T-helper 2 cell (primary cell): ENCODE measurements around the gene SPN.
A peak's percentile ranks its signal among the peaks of the same experiment; 100 is the strongest.
"Not testable (repeated sequence)": the region's sequence is repeated elsewhere in the genome, so short reads cannot be mapped to it uniquely, and the experiment has no call there.

Experiments
- DNase-seq, 5 experiments: peaks; one replicate each; pipeline versions ENCODE4 v3.0.0 to v3.0.0-alpha.2; 2012 to 2022

Gene SPN

DNA sequence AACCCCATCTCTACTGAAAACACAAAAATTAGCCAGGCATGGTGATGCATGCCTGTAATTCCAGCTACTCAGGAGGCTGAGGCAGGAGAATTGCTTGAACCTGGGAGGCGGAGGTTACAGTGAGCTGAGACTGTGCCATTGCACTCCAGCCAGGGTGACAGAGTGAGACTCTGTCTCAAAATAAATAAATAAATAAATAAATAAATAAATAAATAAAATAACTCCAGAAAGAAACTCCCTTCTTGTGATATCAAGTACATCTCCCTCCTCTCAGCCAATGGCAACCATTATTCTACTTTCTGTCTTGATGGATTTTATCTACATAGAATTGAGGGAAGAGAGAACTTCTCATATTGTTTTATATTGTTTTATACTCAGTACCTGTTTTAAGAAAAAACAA is 44.1 kb downstream of the SPN start:
- not testable (repeated sequence) for DNase-seq

DNA sequence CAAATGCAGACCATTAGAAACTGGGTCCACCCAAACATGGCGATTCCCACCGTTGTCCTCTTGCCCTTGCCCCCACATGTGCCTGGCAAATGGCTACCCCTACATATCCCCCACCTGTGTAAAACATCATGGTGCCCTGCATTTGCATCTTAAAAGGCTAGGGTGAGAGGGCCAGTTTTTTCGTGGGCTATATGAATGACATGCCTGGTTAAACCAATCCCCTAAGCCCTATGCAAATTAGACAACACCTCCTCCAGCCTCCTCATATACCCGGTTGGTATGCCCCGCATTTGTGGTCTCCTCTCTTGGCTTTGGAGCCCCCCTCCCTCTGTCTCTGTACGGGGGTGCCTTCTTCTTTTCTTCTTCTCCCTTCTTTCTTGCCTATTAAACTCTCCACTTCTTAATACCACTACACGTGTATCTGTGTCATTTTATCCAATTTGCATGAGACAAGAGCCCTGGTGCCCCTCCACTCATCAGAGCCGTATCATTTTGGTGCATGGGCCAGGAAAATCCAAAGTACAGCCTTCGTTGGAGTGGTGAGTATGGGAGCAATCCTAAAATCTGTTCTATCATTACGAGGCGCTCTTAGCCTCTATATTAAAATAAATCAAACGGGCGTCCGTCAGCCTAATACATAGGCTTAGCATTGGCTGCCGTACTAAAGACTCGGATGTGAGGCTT is 46.0 kb downstream of the SPN start:
- no peak for DNase-seq

DNA sequence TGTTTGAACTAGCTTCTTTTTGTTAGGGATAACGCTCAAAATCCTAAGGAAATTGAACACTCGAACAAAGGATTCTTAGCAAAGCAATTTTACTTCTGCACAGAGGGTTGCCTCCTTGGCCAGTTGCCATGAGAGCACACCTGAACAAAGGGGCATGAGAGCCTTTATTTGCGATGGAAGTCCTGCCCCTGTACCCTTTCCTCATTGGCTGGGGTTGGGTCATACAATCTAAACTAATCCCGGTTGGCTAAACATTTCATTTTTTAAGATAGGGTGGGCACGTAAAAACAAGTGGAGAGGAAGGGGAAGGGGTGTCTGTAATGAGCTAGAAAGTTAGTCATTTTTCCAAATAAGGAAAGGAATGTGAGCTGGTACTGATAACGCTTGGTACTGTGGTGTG is 46.6 kb downstream of the SPN start:
- not testable (repeated sequence) for DNase-seq

DNA sequence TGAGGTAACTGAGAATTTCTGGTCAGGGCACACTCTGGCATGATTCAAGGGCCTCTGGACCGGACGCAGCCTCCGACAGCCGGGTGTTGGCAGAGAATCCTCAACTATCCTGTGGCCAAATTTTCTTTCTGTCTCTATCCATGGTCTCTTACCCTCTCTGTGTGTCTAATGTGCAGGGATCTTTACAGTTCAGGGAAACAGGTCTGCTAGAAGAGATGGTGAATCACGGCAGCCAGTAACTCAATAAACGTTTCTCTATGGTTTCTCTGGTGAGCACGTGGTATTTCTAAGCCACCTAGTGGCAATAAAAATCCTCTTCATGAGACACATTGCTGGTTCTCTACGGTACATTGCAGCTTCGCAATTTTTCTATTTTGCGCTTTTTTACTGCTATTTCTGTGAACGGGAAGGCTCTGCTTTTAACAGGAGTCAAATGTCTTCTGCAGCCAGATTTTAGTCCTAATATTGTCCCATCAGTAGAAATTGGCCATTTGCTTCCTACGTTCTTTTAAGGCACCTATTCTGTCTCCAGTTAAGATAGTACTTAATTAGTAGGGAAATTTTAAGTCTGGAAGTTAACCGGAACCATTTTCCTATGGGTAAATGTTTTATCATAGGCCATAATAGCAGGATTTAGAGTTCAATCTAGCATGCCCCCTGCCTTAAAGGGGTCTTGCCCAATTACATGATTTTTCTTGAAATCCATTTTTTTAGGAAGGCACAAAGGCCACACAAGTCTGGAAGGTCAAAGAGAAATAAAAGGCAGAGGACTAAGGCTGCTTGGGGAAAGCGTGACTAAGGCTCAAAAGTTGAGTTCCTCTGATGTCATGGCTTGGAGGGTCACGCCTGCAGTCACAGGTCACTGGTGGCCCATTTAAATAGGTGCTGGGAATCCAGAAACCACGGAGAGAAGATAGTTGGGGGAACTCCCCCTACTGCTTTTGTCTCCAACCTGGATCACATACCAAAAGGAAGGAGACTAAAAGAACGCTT is 47.5 kb downstream of the SPN start:
- DNase-seq: peak in 2 of 5 experiments; percentile 50 to 81

DNA sequence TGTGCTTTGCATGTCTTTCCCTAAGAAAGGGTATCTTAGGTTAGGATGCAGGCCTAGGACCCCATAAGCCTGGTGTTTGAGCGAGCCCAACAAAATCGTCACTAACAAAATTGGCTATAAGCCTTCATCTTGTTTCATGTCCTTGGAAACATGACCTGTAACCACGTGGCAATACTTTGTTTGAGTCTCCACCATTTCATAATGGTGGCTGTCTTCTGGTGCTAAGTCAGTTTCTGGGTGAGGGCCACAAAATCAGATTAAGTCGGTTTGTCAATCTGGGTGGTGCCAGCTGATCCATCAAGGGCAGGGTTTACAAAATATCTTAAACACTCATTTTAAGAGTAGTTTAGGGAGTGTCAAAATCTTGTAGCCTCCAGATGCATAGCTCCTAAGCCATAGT is 49.8 kb downstream of the SPN start:
- peak in 1 of 5 experiments; percentile 32 for DNase-seq

DNA sequence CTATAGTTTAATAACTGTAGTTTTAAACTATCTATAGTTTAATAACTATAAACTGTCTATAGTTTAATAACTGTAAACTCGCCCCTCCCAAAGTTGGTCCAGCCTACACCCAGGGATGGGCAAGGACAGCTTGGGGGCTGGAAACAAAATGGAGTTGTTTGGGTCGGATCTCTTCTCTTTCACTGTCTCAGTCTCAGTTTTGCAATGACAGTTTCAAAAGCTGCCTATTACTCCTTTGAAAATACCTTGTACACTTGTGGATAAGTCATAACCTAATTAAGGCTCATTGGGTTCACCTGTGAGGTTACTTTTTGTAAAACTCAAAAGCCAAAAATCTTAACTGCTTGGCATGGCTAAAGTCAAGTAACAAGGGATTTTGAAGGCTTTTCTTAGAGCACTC is 51.3 kb downstream of the SPN start:
- DNase-seq: no peak

DNA sequence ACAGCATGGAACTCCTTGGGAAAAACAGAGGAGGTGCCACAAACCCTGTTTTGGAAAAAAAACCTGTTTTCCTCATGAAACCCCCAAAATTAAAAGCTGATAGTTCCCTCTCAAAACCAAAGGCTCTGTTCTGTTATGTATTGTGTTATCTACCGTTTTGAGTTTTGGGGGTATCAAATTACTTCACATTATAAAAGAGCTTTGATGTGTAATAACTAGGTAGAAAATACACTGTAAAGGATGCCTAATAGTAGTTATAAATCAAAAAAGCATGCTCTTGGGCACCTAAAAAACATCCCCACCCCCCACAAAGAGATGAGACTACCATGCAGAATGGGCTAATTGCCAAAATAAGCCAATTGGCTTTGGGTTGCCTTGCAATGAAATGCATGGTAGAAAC is 51.9 kb downstream of the SPN start:
- no peak for DNase-seq

DNA sequence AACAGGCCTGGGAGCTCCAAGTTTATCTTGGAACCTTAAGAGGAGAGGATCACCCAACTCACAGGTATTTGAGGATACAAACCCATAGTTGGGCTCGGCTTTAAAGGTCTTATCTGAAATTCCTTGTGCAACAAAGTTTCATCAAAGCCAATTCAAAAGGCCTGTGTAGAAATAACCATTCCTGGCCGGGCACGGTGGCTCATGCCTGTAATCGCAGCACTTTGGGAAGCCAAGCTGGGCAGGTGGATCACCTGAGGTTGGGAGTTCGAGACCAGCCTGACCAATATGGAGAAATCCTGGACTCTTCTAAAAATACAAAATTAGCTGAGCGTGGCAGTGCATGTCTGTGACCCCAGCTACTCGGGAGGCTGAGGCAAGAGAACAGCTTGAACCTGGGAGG is 54.1 kb downstream of the SPN start:
- DNase-seq: no peak

DNA sequence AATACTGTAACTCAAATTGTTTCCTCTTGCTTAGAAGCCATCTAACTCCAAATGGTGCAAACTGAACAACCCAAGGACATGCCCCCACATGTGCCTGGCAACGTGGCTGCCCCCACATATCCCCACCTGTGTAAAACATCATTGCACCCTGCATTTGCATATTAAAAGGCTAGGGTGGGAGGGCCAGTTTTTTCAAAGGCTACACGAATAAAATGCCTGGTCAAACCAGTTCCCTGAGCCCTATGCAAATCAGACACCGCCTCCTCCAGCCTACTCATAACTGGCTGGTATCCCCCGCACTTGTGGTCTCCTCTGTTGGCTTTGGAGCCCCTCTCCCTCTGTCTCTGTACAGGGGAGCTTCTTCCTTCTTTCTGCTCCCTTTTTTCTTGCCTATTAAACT is 56.0 kb downstream of the SPN start:
- DNase-seq: no peak
